Naive thymus-derived CD8-positive, alpha-beta T cell (primary cell): ENCODE results near the gene WDR13. TPM values are rescaled to one million over a fixed set of nuclear protein-coding genes. Genes with fewer than 3 reads are reported as not detected.
"Not testable (repeated sequence)": the region's sequence is repeated elsewhere in the genome, so short reads cannot be mapped to it uniquely, and the experiment has no call there.

Experiments
- ATAC-seq, 2 donors: fragments of 150-1000 bp; cut with Tn5 transposase in 1 of 2; sonication (Bioruptor Pico), chemical (Tn5 transposase) in 1 of 2; 1 replicate in 1 of 2; 2 replicates in 1 of 2; pipeline ENCODE4 v1.10.0; 2021; ENCODE audit warnings: mild to moderate bottlenecking in 2 of 2, moderate library complexity in 2 of 2
- POLR2A ChIA-PET: fragments of 350-600 bp; sonication (Branson Sonifier 250); formaldehyde crosslinking; loops from one replicate; lab custom pipeline; 2021; ENCODE audit warnings: antibody characterized with exemption; lab: Charles Lee
- DNase-seq, 10 donors: peaks; one replicate each; pipeline versions ENCODE4 v3.0.0 to v3.0.0-alpha.2; 2020 to 2022
- H3K27ac Mint-ChIP-seq, 10 donors: one replicate each; pipeline ENCODE4 v1.8.0; 2020 to 2022; ENCODE audit warnings: mild to moderate bottlenecking in 10 of 10, mixed read lengths in 10 of 10, moderate library complexity in 4 of 10, inconsistent platforms in 1 of 10
- H3K27me3 Mint-ChIP-seq, 5 donors: one replicate each; pipeline ENCODE4 v1.8.0; 2021 to 2022; ENCODE audit warnings: mixed read lengths in 5 of 5
- H3K36me3 Mint-ChIP-seq, 3 donors: one replicate each; pipeline ENCODE4 v1.8.0; 2020 to 2022; ENCODE audit warnings: mixed read lengths in 3 of 3, mild to moderate bottlenecking in 2 of 3, inconsistent platforms in 1 of 3
- H3K4me1 Mint-ChIP-seq, 4 donors: one replicate each; pipeline ENCODE4 v1.8.0; 2021 to 2022; ENCODE audit warnings: mixed read lengths in 4 of 4
- H3K4me3 Mint-ChIP-seq, 10 donors: one replicate each; pipeline ENCODE4 v1.8.0; 2020 to 2022; ENCODE audit warnings: mild to moderate bottlenecking in 10 of 10, mixed read lengths in 10 of 10, moderate library complexity in 6 of 10, inconsistent platforms in 1 of 10
- H3K9me3 Mint-ChIP-seq, 9 donors: one replicate each; pipeline ENCODE4 v1.8.0; 2020 to 2022; ENCODE audit warnings: mixed read lengths in 9 of 9, mild to moderate bottlenecking in 3 of 9, inconsistent platforms in 1 of 9, moderate library complexity in 1 of 9
- polyA plus RNA-seq, 3 donors: library from polyadenylated mRNA; unstranded; fragments of 300-500 nt; fragmentation: Illumina TruSeq; gene quantifications; one replicate each; pipeline ENCODE4 v1.2.3, GENCODE V29; 2021
- total RNA-seq, 8 experiments: library from RNA in 2 of 8; stranded (reverse) in 2 of 8; gene quantifications; one replicate each; pipeline ENCODE4 v1.2.3 and lab custom pipeline; 2021 to 2026

The WDR13 gene
- total and polyA plus RNA-seq, 5 experiments from 2014 or later: 32.2 to 51.5 (median 45.5) TPM

- no peak for DNase-seq
- no peaks in the 10 kb centered on the region for H3K9me3 Mint-ChIP-seq
- no peak for ATAC-seq
- H3K27me3 Mint-ChIP-seq: no peaks in the 10 kb centered on the region
- H3K4me3 Mint-ChIP-seq: no peak overlapping the region
- no peaks in the 10 kb centered on the region for H3K36me3 Mint-ChIP-seq
- POLR2A ChIA-PET: interaction anchor here (1.2 to 1.6 kb wide), 2 partner anchors 105 to 286 kb away, joined by 4 to 5 read pairs; partner anchors contain the start of gene PIM2
- no peak overlapping the region for H3K27ac Mint-ChIP-seq
- peaks cover 0 to 16% (median 4%) of the 10 kb centered on the region in 4 donors for H3K4me1 Mint-ChIP-seq
Measured at GRCh38 chrX:48632207-48632606, 34.9 kb downstream of the WDR13 start.

- H3K4me1 Mint-ChIP-seq: peaks cover 0 to 15% (median 3%) of the 10 kb centered on the region in 4 donors
- H3K27me3 Mint-ChIP-seq: no peaks in the 10 kb centered on the region
- no peaks in the 10 kb centered on the region for H3K36me3 Mint-ChIP-seq
- ATAC-seq (no peak), DNase-seq (no peak)
- H3K9me3 Mint-ChIP-seq: no peaks in the 10 kb centered on the region
- peak overlapping the region in 2 of 10 donors; percentile 19 to 43 for H3K27ac Mint-ChIP-seq
- POLR2A ChIA-PET: no interaction called here
- no peak overlapping the region for H3K4me3 Mint-ChIP-seq
Measured at GRCh38 chrX:48636301-48636700, 39.0 kb downstream of the WDR13 start.

GRCh38 chrX:48636776-48637175 lies 39.5 kb downstream of the WDR13 start:
- Mint-ChIP-seq H3K27ac (peak overlapping the region in 1 of 10 donors; percentile 25), H3K4me3 (no peak overlapping the region), H3K36me3 (no peaks in the 10 kb centered on the region), H3K4me1 (peaks cover 0 to 11% (median 2%) of the 10 kb centered on the region in 4 donors), H3K9me3 (no peaks in the 10 kb centered on the region), H3K27me3 (no peaks in the 10 kb centered on the region)
- DNase-seq (no peak), ATAC-seq (no peak)
- POLR2A ChIA-PET: no interaction called here

DNA sequence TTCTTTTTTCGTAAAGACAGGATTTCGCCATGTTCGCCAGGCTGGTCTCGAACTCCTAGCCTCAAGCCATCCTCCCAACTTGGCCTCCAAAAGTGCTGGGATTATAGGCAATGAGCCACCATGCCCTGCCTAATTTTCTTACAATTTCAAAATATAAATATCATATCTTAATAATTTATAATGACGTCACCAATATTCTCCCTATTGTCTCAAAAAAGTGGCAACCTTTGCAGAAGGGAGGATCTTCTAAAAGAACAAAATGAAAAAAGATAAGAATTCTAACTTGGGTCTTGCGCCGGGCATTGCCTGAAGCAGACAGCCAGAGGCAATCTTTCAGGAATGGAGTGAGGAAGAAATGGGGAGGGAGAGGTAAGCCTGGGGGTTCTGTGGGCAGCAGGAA lies 48.4 kb downstream of the WDR13 start:
- ATAC-seq (no peak), DNase-seq (no peak)
- POLR2A ChIA-PET: no interaction called here
- Mint-ChIP-seq H3K9me3 (no peaks in the 10 kb centered on the region), H3K36me3 (no peaks in the 10 kb centered on the region), H3K4me3 (no peak overlapping the region), H3K4me1 (peaks cover 0 to 5% (median 2%) of the 10 kb centered on the region in 4 donors), H3K27me3 (no peaks in the 10 kb centered on the region), H3K27ac (no peak overlapping the region)

GRCh38 chrX:48648336-48648751 lies 51.1 kb downstream of the WDR13 start:
- Mint-ChIP-seq H3K4me1 (peaks cover 2 to 15% (median 7%) of the 10 kb centered on the region in 4 donors), H3K36me3 (no peaks in the 10 kb centered on the region), H3K27me3 (no peaks in the 10 kb centered on the region), H3K27ac (peak overlapping the region in 3 of 10 donors; percentile 52 to 78 (median 65)), H3K9me3 (no peaks in the 10 kb centered on the region), H3K4me3 (no peak overlapping the region)
- POLR2A ChIA-PET: interaction anchor here (0.6 to 1.5 kb wide), 7 partner anchors 35 to 296 kb away, joined by 3 to 4 read pairs (median 3); partner anchors contain the start of genes HDAC6, SLC35A2 and WAS
- ATAC-seq: peak; percentile 67 to 74
- DNase-seq: peak in 9 of 10 donors; percentile 2 to 70 (median 30)

DNA sequence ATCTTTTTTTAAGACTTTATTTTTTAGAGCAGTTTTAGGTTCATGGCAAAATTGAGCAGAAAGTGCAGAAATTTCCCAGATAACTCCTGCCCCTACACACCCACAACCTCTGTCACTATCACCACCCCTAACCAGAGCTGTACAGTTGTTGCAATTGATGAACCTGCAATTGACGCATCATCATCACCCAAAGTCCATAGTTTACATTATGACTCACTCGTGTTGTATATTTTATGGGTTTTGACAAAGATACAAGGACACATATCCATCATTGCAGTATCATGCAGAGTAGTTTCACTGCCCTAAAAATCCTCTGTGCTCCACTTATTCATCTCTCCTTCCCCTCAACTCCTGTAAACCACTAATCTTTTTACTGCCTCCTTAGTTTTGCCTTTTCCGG lies 51.8 kb downstream of the WDR13 start:
- no peaks in the 10 kb centered on the region for H3K27me3 Mint-ChIP-seq
- H3K27ac Mint-ChIP-seq: peak overlapping the region in 1 of 10 donors; percentile 23
- ATAC-seq: no peak
- DNase-seq: no peak
- POLR2A ChIA-PET: interaction anchor here (0.7 to 1.4 kb wide), 3 partner anchors 152 to 300 kb away, joined by 4 read pairs; partner anchors contain the start of gene HDAC6
- H3K9me3 Mint-ChIP-seq: no peaks in the 10 kb centered on the region
- no peak overlapping the region for H3K4me3 Mint-ChIP-seq
- no peaks in the 10 kb centered on the region for H3K36me3 Mint-ChIP-seq
- peaks cover 2 to 15% (median 8%) of the 10 kb centered on the region in 4 donors for H3K4me1 Mint-ChIP-seq

DNA sequence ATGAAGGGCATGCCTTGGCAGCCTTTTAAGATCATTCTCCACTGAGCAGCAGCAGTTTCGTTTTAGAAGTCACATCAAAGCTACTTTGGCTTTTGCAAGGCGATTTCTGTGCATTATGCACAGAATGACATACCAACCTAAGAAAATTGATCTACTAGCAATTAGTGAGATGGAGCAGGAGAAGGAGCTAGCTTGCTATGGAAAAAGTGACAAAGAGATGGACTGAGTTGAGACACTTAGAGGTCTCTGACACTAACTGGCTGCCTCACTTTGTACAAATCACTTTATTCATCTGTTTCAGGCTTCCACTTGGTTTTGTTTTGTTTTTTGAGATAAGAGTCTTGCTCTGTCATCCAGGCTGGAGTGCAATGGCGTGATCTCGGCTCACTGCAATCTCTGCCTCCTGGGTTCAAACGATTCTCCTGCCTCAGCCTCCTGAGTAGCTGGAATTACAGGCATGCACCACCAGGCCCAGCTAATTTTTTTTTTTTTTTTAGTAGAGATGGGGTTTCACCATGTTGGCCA lies 54.8 kb downstream of the WDR13 start:
- ATAC-seq (peak in 1 of 2 donors; percentile 35), DNase-seq (peak in 2 of 10 donors; percentile 5 to 18)
- H3K27ac Mint-ChIP-seq: peak overlapping the region in 6 of 10 donors; percentile 21 to 85 (median 58)
- H3K9me3 Mint-ChIP-seq, H3K27me3 Mint-ChIP-seq, H3K36me3 Mint-ChIP-seq: not testable (repeated sequence)
- POLR2A ChIA-PET: interaction anchor here (0.6 to 1.4 kb wide), 2 partner anchors 24 to 130 kb away, joined by 3 to 5 read pairs; no protein-coding TSS in a partner anchor
- H3K4me3 Mint-ChIP-seq: peak overlapping the region in 4 of 10 donors; percentile 1 to 39 (median 12)
- peaks cover 2 to 15% (median 8%) of the 10 kb centered on the region in 4 donors for H3K4me1 Mint-ChIP-seq

- not testable (repeated sequence) for H3K36me3 Mint-ChIP-seq, H3K27me3 Mint-ChIP-seq
- POLR2A ChIA-PET: interaction anchor here (1.1 kb wide), 1 partner anchor 84 kb away, joined by 3 read pairs; no protein-coding TSS in a partner anchor
Measured at GRCh38 chrX:48654746-48655145, 57.5 kb downstream of the WDR13 start.

More at GRCh38 chrX:48654746-48655145, 57.5 kb downstream of the WDR13 start:
- peaks cover 0 to 12% (median 5%) of the 10 kb centered on the region in 4 donors for H3K4me1 Mint-ChIP-seq
- not testable (repeated sequence) for DNase-seq, ATAC-seq, H3K4me3 Mint-ChIP-seq, H3K9me3 Mint-ChIP-seq
- peak overlapping the region in 2 of 10 donors; percentile 69 to 75 for H3K27ac Mint-ChIP-seq

Other genes starting within 250 kb of the WDR13 start
- gene SSX3, start 240.8 kb upstream of the WDR13 start, total RNA-seq: not detected
- not detected for gene SSX3, start 240.8 kb upstream of the WDR13 start, polyA plus RNA-seq
- not detected for gene SSX4, start 214.0 kb upstream of the WDR13 start, total RNA-seq
- not detected for gene SSX4, start 214.0 kb upstream of the WDR13 start, polyA plus RNA-seq
- not detected for gene SSX4B, start 185.5 kb upstream of the WDR13 start, total RNA-seq
- not detected for gene SSX4B, start 185.5 kb upstream of the WDR13 start, polyA plus RNA-seq
- gene SLC38A5, start 127.2 kb upstream of the WDR13 start, total RNA-seq: 10 to 100 TPM; 17.0 to 18.2 TPM
- gene SLC38A5, start 127.2 kb upstream of the WDR13 start, polyA plus RNA-seq: 10 to 100 TPM; 11.9 to 18.6 (median 14.0) TPM
- 10 to 100 TPM; 50.6 to 53.0 TPM for gene FTSJ1, start 121.3 kb upstream of the WDR13 start, total RNA-seq
- 10 to 100 TPM; 61.5 to 63.4 (median 62.3) TPM for gene FTSJ1, start 121.3 kb upstream of the WDR13 start, polyA plus RNA-seq
- gene PORCN, start 88.5 kb upstream of the WDR13 start, total RNA-seq: 10 to 100 TPM; 18.1 to 18.2 TPM
- 10 to 100 TPM; 10.4 to 14.9 (median 12.9) TPM for gene PORCN, start 88.5 kb upstream of the WDR13 start, polyA plus RNA-seq
- gene EBP, start 75.7 kb upstream of the WDR13 start, total RNA-seq: 10 to 100 TPM; 30.7 to 36.9 TPM
- gene EBP, start 75.7 kb upstream of the WDR13 start, polyA plus RNA-seq: 10 to 100 TPM; 77.0 to 88.8 (median 85.2) TPM
- gene TBC1D25, start 57.8 kb upstream of the WDR13 start, total RNA-seq: 10 to 100 TPM; 24.4 to 25.9 TPM
- gene TBC1D25, start 57.8 kb upstream of the WDR13 start, polyA plus RNA-seq: 10 to 100 TPM; 14.3 to 19.3 (median 18.0) TPM
- 100 to 1,000 TPM; 204 to 209 TPM for gene RBM3, start 23.0 kb upstream of the WDR13 start, total RNA-seq
- gene RBM3, start 23.0 kb upstream of the WDR13 start, polyA plus RNA-seq: 100 to 1,000 TPM; 206 to 235 (median 235) TPM
- gene WAS, start 86.3 kb downstream of the WDR13 start, total RNA-seq: 10 to 100 TPM; 98.4 to 99.7 TPM
- 10 to 100 TPM; 13.9 to 25.1 (median 19.7) TPM for gene WAS, start 86.3 kb downstream of the WDR13 start, polyA plus RNA-seq
- gene SUV39H1, start 99.2 kb downstream of the WDR13 start, total RNA-seq: 1 to 10 TPM; 9.4 to 9.8 TPM
- gene SUV39H1, start 99.2 kb downstream of the WDR13 start, polyA plus RNA-seq: 10 to 100 TPM in 2 of 3 donors, 1 to 10 TPM in 1; 9.8 to 13.9 (median 10.2) TPM
- gene GLOD5, start 164.3 kb downstream of the WDR13 start, total RNA-seq: not detected
- not detected for gene GLOD5, start 164.3 kb downstream of the WDR13 start, polyA plus RNA-seq
- gene GATA1, start 189.1 kb downstream of the WDR13 start, total RNA-seq: not detected
- not detected for gene GATA1, start 189.1 kb downstream of the WDR13 start, polyA plus RNA-seq
- gene HDAC6, start 204.6 kb downstream of the WDR13 start, total RNA-seq: 100 to 1,000 TPM; 120 to 124 TPM
- 10 to 100 TPM; 10.5 to 15.9 (median 13.0) TPM for gene HDAC6, start 204.6 kb downstream of the WDR13 start, polyA plus RNA-seq
- gene ERAS, start 229.0 kb downstream of the WDR13 start, total RNA-seq: not detected
- gene ERAS, start 229.0 kb downstream of the WDR13 start, polyA plus RNA-seq: not detected
- gene PCSK1N, start 238.1 kb downstream of the WDR13 start, total RNA-seq: 1 to 10 TPM; 3.6 to 4.9 TPM
- 10 to 100 TPM; 12.6 to 28.0 (median 19.9) TPM for gene PCSK1N, start 238.1 kb downstream of the WDR13 start, polyA plus RNA-seq